Hepatocyte (in vitro differentiated cells): Measurements from ENCODE around the gene NENF. TPM values are rescaled to one million over a fixed set of nuclear protein-coding genes. Genes with fewer than 3 reads are reported as not detected.

ENCODE experiments used
- DNase-seq: peaks from one replicate; pipeline ENCODE4 v3.0.0-alpha.2; 2016; ENCODE audit warnings: low spot score
- H2AFZ ChIP-seq: fragments of 200-600 bp; sonication (generic); 2 replicates; pipeline ENCODE4 v1.6.0; 2016; ENCODE audit warnings: antibody characterized with exemption, mild to moderate bottlenecking
- H3K27ac ChIP-seq: fragments of 200-600 bp; sonication (generic); 2 replicates; pipeline ENCODE4 v1.5.1; 2016; ENCODE audit warnings: mild to moderate bottlenecking
- H3K27me3 ChIP-seq: fragments of 200-600 bp; sonication (generic); 2 replicates; pipeline ENCODE4 v1.6.1; 2016
- H3K36me3 ChIP-seq: fragments of 200-600 bp; sonication (generic); replicated peaks from 2 replicates; pipeline ENCODE4 v1.5.1; 2016; ENCODE audit warnings: low read depth; ENCODE audit not compliant: insufficient read depth
- H3K4me1 ChIP-seq: fragments of 200-600 bp; sonication (generic); 2 replicates; pipeline ENCODE4 v1.5.1; 2016; ENCODE audit warnings: mild to moderate bottlenecking, moderate library complexity; ENCODE audit not compliant: insufficient read depth
- H3K4me2 ChIP-seq: fragments of 200-600 bp; sonication (generic); 2 replicates; pipeline ENCODE4 v1.6.0; 2016
- H3K4me3 ChIP-seq: fragments of 200-600 bp; sonication (generic); 2 replicates; pipeline ENCODE4 v1.5.1; 2016; ENCODE audit warnings: mild to moderate bottlenecking
- H3K79me2 ChIP-seq: fragments of 200-600 bp; sonication (generic); 2 replicates; pipeline ENCODE4 v1.6.0; 2017; ENCODE audit warnings: mild to moderate bottlenecking
- H3K9me2 ChIP-seq: fragments of 200-600 bp; sonication (generic); replicated peaks from 2 replicates; pipeline ENCODE4 v1.6.0; 2017; ENCODE audit warnings: mild to moderate bottlenecking; ENCODE audit not compliant: insufficient read depth
- H3K9me3 ChIP-seq: fragments of 200-600 bp; sonication (generic); 2 replicates; pipeline ENCODE4 v1.5.1; 2016; ENCODE audit warnings: low read depth, mild to moderate bottlenecking
- H4K20me1 ChIP-seq: fragments of 200-600 bp; sonication (generic); 2 replicates; pipeline ENCODE4 v1.6.0; 2016; ENCODE audit warnings: mild to moderate bottlenecking; ENCODE audit not compliant: insufficient read depth, poor library complexity, severe bottlenecking
- CTCF ChIP-seq: fragments of 200-600 bp; sonication (generic); IDR thresholded peaks from 2 replicates; pipeline ENCODE4 v1.5.1; 2016; ENCODE audit warnings: antibody characterized with exemption, mild to moderate bottlenecking; ENCODE audit not compliant: poor library complexity
- EZH2 ChIP-seq: fragments of 200-600 bp; sonication (generic); IDR thresholded peaks from 2 replicates; pipeline ENCODE4 v1.6.1; 2016; ENCODE audit warnings: antibody characterized with exemption, mild to moderate bottlenecking, borderline replicate concordance
- EZH2phosphoT487 ChIP-seq: fragments of 200-600 bp; sonication (generic); IDR thresholded peaks from one replicate; pipeline ENCODE4 v1.6.1; 2018; ENCODE audit warnings: antibody characterized with exemption, mild to moderate bottlenecking, low read depth, moderate library complexity; ENCODE audit not compliant: unreplicated experiment, severe bottlenecking
- WGBS: methylation state at CpG from one replicate; pipeline ENCODE4 v1.1.6; 2016; ENCODE audit warnings: low lambda C conversion rate; ENCODE audit errors: missing lambda C conversion rate; 5-methylcytosine and 5-hydroxymethylcytosine counted together
- polyA plus RNA-seq: library from polyadenylated mRNA; unstranded; fragments of >200 nt; fragmentation: Nextera tagmentation; extraction: Ambion mirVana; gene quantifications from 2 replicates; pipeline ENCODE4 v1.2.1, GENCODE V29; 2016
- total RNA-seq: library from RNA; depleted of rRNA; stranded (reverse); fragments of >200 nt; gene quantifications from 2 replicates; pipeline ENCODE4 v1.2.3, GENCODE V29; 2014

The NENF gene
- total and polyA plus RNA-seq, 2 experiments from 2014 or later = 52.3 to 115 TPM

- Histone ChIP-seq H3K36me3 (no peaks in the 10 kb centered on the region), H4K20me1 (no peaks in the 10 kb centered on the region), H3K27me3 (no peaks in the 10 kb centered on the region), H3K4me1 (no peaks in the 10 kb centered on the region), H3K27ac (no peak overlapping the region), H3K4me2 (no peak overlapping the region), H3K4me3 (no peak overlapping the region), H3K9me3 (no peaks in the 10 kb centered on the region), H3K79me2 (no peaks in the 10 kb centered on the region), H2AFZ (no peak overlapping the region), H3K9me2 (no peaks in the 10 kb centered on the region)
- TF ChIP-seq EZH2 (no peak), EZH2phosphoT487 (no peak), CTCF (no peak)
- no peak for DNase-seq
- 85% methylated on average over 5 of the region's 5 CpGs for WGBS
Observed at GRCh38 chr1:212459656-212460055, 26.9 kb downstream of the NENF start.

GRCh38 chr1:212460376-212460775 lies 27.7 kb downstream of the NENF start:
- 83% methylated on average over 9 of the region's 9 CpGs for WGBS
- Histone ChIP-seq H2AFZ (no peak overlapping the region), H3K4me3 (no peak overlapping the region), H4K20me1 (no peaks in the 10 kb centered on the region), H3K4me2 (no peak overlapping the region), H3K27ac (no peak overlapping the region), H3K27me3 (no peaks in the 10 kb centered on the region), H3K79me2 (no peaks in the 10 kb centered on the region), H3K4me1 (no peaks in the 10 kb centered on the region), H3K9me3 (no peaks in the 10 kb centered on the region), H3K9me2 (no peaks in the 10 kb centered on the region), H3K36me3 (no peaks in the 10 kb centered on the region)
- no peak for DNase-seq
- TF ChIP-seq EZH2phosphoT487 (no peak), EZH2 (no peak), CTCF (no peak)

GRCh38 chr1:212461916-212462660 lies 29.4 kb downstream of the NENF start:
- WGBS = 87% methylated on average over 13 of the region's 13 CpGs
- Histone ChIP-seq H3K9me2 (no peaks in the 10 kb centered on the region), H3K4me2 (no peak overlapping the region)

More at GRCh38 chr1:212461916-212462660, 29.4 kb downstream of the NENF start:
- TF ChIP-seq CTCF = no peak
- TF ChIP-seq EZH2phosphoT487 = no peak
- H3K79me2 ChIP-seq = no peaks in the 10 kb centered on the region
- H3K27ac ChIP-seq = no peak overlapping the region
- H3K27me3 ChIP-seq = no peaks in the 10 kb centered on the region
- no peaks in the 10 kb centered on the region for H3K9me3 ChIP-seq
- no peaks in the 10 kb centered on the region for H3K36me3 ChIP-seq
- H3K4me1 ChIP-seq = peaks cover 4% of the 10 kb centered on the region
- H3K4me3 ChIP-seq = no peak overlapping the region
- H2AFZ ChIP-seq = no peak overlapping the region
- no peaks in the 10 kb centered on the region for H4K20me1 ChIP-seq
- DNase-seq = no peak
